ENCODE results near the gene STK32B. TPM values are rescaled to one million over a fixed set of nuclear protein-coding genes. Genes with fewer than 3 reads are reported as not detected.

STK32B gene
- polyA plus RNA-seq, 1 experiment, result 4.3 TPM

DNA sequence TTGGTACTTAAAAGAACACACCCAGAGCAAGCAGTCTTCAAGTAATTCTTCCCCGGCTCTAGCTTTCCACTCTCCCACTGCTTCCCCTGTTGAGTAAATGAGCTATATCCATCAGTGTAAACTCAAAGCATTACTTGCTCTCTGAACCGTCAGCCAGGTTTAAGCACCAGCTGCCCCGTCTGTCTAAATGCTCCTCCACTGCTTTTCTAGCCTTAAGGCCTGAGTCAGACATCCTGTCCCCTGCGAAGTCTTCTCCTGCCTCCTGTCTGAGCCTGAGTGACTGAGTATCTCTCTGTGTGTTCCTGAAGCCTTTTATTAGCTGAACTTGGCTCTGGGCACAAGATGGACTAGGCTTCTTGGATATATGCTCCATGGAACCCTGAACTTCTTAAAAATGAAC lies 205.1 kb downstream of the STK32B start:
- no peak for DNase-seq (ENCODE audit: low read depth, low spot score)
- H3K27me3 ChIP-seq (ENCODE audit: control insufficient read depth, insufficient read depth, low read length), result no peaks in the 10 kb centered on the region
- CTCF ChIA-PET, result no interaction called here
- TF ChIP-seq, protein P1, sequence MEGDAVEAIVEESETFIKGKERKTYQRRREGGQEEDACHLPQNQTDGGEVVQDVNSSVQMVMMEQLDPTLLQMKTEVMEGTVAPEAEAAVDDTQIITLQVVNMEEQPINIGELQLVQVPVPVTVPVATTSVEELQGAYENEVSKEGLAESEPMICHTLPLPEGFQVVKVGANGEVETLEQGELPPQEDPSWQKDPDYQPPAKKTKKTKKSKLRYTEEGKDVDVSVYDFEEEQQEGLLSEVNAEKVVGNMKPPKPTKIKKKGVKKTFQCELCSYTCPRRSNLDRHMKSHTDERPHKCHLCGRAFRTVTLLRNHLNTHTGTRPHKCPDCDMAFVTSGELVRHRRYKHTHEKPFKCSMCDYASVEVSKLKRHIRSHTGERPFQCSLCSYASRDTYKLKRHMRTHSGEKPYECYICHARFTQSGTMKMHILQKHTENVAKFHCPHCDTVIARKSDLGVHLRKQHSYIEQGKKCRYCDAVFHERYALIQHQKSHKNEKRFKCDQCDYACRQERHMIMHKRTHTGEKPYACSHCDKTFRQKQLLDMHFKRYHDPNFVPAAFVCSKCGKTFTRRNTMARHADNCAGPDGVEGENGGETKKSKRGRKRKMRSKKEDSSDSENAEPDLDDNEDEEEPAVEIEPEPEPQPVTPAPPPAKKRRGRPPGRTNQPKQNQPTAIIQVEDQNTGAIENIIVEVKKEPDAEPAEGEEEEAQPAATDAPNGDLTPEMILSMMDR (IDR thresholded peaks at IDR 0.05; ENCODE audit: low read depth, low read length), result no peak
- no peak overlapping the region for H3K27ac ChIP-seq (ENCODE audit: low read depth, low read length)
- POLR2A ChIA-PET, result no interaction called here
- H3K9me3 ChIP-seq (ENCODE audit: control insufficient read depth, insufficient read depth, low read length), result no peaks in the 10 kb centered on the region
- no peak overlapping the region for H3K4me3 ChIP-seq (ENCODE audit: low read depth, low read length)

DNA sequence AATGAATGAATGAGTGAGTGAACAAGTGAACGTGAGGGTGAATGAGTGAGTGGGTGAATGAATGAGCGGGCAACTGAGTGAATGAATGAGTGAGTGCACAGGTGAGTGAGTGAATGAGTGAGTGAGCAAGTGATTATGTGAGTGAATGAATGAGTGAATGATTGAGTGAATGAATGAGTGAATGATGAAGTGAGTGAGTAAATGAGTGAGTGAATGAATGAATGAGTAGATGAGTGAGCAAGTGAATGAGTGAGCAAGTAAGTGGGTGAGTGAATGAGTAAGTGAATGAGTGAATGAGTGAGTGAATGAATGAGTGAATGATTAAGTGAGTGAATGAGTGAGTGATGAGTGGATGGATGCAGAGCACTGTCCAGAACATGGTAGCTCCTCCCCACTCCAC lies 205.8 kb downstream of the STK32B start:
- CTCF ChIA-PET, result no interaction called here
- Histone ChIP-seq H3K9me3 (ENCODE audit: control insufficient read depth, insufficient read depth, low read length) (no peaks in the 10 kb centered on the region), H3K27ac (ENCODE audit: low read depth, low read length) (no peak overlapping the region), H3K4me3 (ENCODE audit: low read depth, low read length) (no peak overlapping the region), H3K27me3 (ENCODE audit: control insufficient read depth, insufficient read depth, low read length) (no peaks in the 10 kb centered on the region)
- POLR2A ChIA-PET, result no interaction called here
- DNase-seq (ENCODE audit: low read depth, low spot score), result no peak
- TF ChIP-seq, protein P1 (IDR thresholded peaks at IDR 0.05; ENCODE audit: low read depth, low read length), result no peak

DNA sequence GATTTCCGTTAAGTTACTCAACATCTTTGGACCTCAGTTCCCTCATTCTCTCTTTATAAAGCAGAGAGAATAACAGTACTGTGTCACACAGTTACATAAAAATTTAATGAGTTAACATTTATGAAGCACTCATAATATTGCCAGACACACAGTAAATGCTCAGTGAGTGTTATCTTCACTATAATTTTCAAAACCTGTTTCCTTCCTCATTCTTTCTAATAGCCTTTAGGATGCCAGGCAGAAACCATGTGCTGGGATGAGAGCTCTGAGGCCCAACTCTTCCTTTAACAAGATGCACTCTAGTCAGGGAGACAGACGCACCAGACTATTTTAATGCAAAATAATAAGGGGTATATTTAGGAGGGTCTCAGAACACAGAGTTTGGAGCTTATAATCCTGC lies 208.2 kb downstream of the STK32B start:
- no peaks in the 10 kb centered on the region for H3K27me3 ChIP-seq (ENCODE audit: control insufficient read depth, insufficient read depth, low read length)
- DNase-seq (ENCODE audit: low read depth, low spot score), result no peak
- ChIA-PET CTCF (no interaction called here), POLR2A (no interaction called here)
- H3K4me3 ChIP-seq (ENCODE audit: low read depth, low read length), result no peak overlapping the region
- TF ChIP-seq, protein P1 (IDR thresholded peaks at IDR 0.05; ENCODE audit: low read depth, low read length), result no peak
- no peaks in the 10 kb centered on the region for H3K9me3 ChIP-seq (ENCODE audit: control insufficient read depth, insufficient read depth, low read length)
- H3K27ac ChIP-seq (ENCODE audit: low read depth, low read length), result no peak overlapping the region

DNA sequence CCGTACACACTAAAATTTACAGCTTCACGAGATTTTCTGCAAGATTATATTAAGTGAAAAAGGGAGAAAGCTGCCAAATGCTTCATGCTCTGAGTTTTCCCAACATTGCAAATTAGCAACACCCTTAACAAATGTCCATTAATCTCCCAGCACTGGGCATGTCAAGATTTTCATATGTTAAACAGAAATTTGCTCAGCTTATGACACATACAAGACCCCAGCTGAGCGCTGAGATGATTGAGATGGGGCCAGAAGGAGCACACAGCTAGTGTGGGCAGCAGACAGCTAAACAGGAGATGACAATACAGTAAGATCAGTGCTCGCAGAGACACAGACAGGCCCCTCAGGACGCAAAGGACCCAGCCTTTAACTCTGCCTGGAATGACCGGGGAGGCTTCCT lies 208.8 kb downstream of the STK32B start:
- Histone ChIP-seq H3K9me3 (ENCODE audit: control insufficient read depth, insufficient read depth, low read length) (no peaks in the 10 kb centered on the region), H3K27me3 (ENCODE audit: control insufficient read depth, insufficient read depth, low read length) (no peaks in the 10 kb centered on the region), H3K27ac (ENCODE audit: low read depth, low read length) (no peak overlapping the region), H3K4me3 (ENCODE audit: low read depth, low read length) (no peak overlapping the region)
- TF ChIP-seq, protein P1 (IDR thresholded peaks at IDR 0.05; ENCODE audit: low read depth, low read length), result no peak
- ChIA-PET POLR2A (no interaction called here), CTCF (no interaction called here)
- DNase-seq (ENCODE audit: low read depth, low spot score), result no peak

DNA sequence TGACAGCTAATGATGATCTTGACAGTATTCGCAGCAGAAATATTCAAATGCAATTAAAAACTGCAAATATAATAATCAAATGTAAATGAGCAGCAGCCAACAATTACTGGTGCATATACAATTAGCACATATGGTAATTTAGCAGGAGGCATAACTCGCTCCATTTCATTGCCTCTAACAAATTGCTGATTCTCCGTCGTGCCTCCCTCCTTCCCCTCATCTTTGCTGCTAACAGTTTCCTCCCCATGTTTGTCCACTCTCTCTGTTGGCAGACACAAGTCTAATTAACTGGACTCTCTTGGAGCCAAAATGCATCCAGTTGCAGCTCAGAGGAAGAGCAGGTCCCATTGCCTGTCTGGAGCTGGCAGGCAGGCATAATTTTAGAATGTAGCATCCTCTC lies 210.6 kb downstream of the STK32B start:
- POLR2A ChIA-PET, result no interaction called here
- Histone ChIP-seq H3K27me3 (ENCODE audit: control insufficient read depth, insufficient read depth, low read length) (no peaks in the 10 kb centered on the region), H3K4me3 (ENCODE audit: low read depth, low read length) (no peak overlapping the region), H3K9me3 (ENCODE audit: control insufficient read depth, insufficient read depth, low read length) (no peaks in the 10 kb centered on the region), H3K27ac (ENCODE audit: low read depth, low read length) (no peak overlapping the region)
- TF ChIP-seq, protein P1 (IDR thresholded peaks at IDR 0.05; ENCODE audit: low read depth, low read length), result no peak
- CTCF ChIA-PET, result no interaction called here
- DNase-seq (ENCODE audit: low read depth, low spot score), result no peak

Data from AG04450 (cell line).